Uterus (tissue), 4 donors: ENCODE measurements around the gene EPHA8. TPM values are rescaled to one million over a fixed set of nuclear protein-coding genes. Genes with fewer than 3 reads are reported as not detected.

ENCODE experiments used
- DNase-seq, 2 donors: peaks; one replicate each; pipeline ENCODE4 v3.0.0-alpha.2; 2019 to 2020
- H3K27ac ChIP-seq, 2 donors: fragments of 200-600 bp; sonication (generic); 1 replicate in 1 of 2; 2 replicates in 1 of 2; pipeline ENCODE4 v1.5.1; 2016 to 2018
- H3K27me3 ChIP-seq, 2 donors: fragments of 200-600 bp; sonication (generic); one replicate each; pipeline ENCODE4 v1.5.1; 2018 to 2019; ENCODE audit warnings: control low read depth in 1 of 2
- H3K36me3 ChIP-seq, 2 donors: fragments of 200-600 bp; sonication (generic); one replicate each; pipeline ENCODE4 v1.5.1; 2019; ENCODE audit warnings: control low read depth in 1 of 2
- H3K4me1 ChIP-seq, 2 donors: fragments of 200-600 bp; sonication (generic); one replicate each; pipeline ENCODE4 v1.5.1; 2018 to 2019; ENCODE audit warnings: control low read depth in 1 of 2
- H3K4me3 ChIP-seq, 2 donors: fragments of 200-600 bp; sonication (generic); 1 replicate in 1 of 2; 2 replicates in 1 of 2; pipeline ENCODE4 v1.5.1; 2018 to 2019; ENCODE audit warnings: mild to moderate bottlenecking in 1 of 2
- H3K9me3 ChIP-seq, 2 donors: fragments of 200-600 bp; sonication (generic); one replicate each; pipeline ENCODE4 v1.5.1; 2019; ENCODE audit warnings: control low read depth in 1 of 2
- CTCF ChIP-seq, 4 experiments: fragments of 200-600 bp in 2 of 4; fragments of 450-650 bp in 2 of 4; sonication (generic) in 2 of 4; IDR thresholded peaks; one replicate each; pipeline ENCODE4 v1.5.1; 2016 to 2019; ENCODE audit warnings: antibody characterized with exemption in 4 of 4, mild to moderate bottlenecking in 2 of 4, moderate library complexity in 1 of 4
- POLR2A ChIP-seq, 2 donors: fragments of 450-650 bp; IDR thresholded peaks; one replicate each; pipeline ENCODE4 v1.6.1; 2016; ENCODE audit warnings: antibody characterized with exemption in 2 of 2, mild to moderate bottlenecking in 1 of 2, moderate library complexity in 1 of 2
- intact Hi-C: fragments of 100-400 bp; cut with DNase I; formaldehyde crosslinking; loops from one replicate; pipeline ENCODE4 v1.15.1; 2023; ENCODE audit warnings: low total_unique reads
- microRNA-seq: library from miRNA; unstranded; fragments of <30 nt; microRNA quantifications from one replicate; pipeline ENCODE4, GENCODE V29; 2016; ENCODE audit warnings: borderline microRNAs expressed, borderline replicate concordance
- small RNA-seq: library from RNA; depleted of rRNA; stranded (forward); fragments of <200 nt; gene quantifications from one replicate; pipeline ENCODE3, GENCODE V24; 2016
- total RNA-seq, 4 donors: library from RNA; depleted of rRNA in 3 of 4; stranded (reverse); fragments of >200 nt in 3 of 4; gene quantifications; one replicate each; pipeline versions ENCODE4 v1.1.0 to v1.2.4, GENCODE V29; 2014 to 2023
- donor health status: DM: yes; HTN: yes; CAD: no.

EPHA8 gene
- total RNA-seq, 4 donors from 2014 or later = 0.07 TPM; not detected in 3

GRCh38 chr1:22646384-22646783 lies 83.1 kb downstream of the EPHA8 start:
- no peak for TF ChIP-seq POLR2A (IDR thresholded peaks at IDR 0.05)
- no peak for TF ChIP-seq CTCF (IDR thresholded peaks at IDR 0.05)
- Histone ChIP-seq H3K9me3 (no peaks in the 10 kb centered on the region), H3K27me3 (no peaks in the 10 kb centered on the region), H3K4me3 (no peak overlapping the region), H3K4me1 (no peaks in the 10 kb centered on the region), H3K36me3 (no peaks in the 10 kb centered on the region), H3K27ac (no peak overlapping the region)
- DNase-seq = no peak
- intact Hi-C loops = no loop called here

GRCh38 chr1:22650089-22650693 lies 86.9 kb downstream of the EPHA8 start:
- Histone ChIP-seq H3K27me3 (no peaks in the 10 kb centered on the region), H3K36me3 (no peaks in the 10 kb centered on the region), H3K9me3 (no peaks in the 10 kb centered on the region), H3K4me3 (no peak overlapping the region), H3K27ac (no peak overlapping the region), H3K4me1 (no peaks in the 10 kb centered on the region)
- TF ChIP-seq CTCF (IDR thresholded peaks at IDR 0.05) (no peak), POLR2A (IDR thresholded peaks at IDR 0.05) (no peak)
- intact Hi-C loops = no loop called here
- no peak for DNase-seq

- DNase-seq = no peak
- intact Hi-C loops = no loop called here
- Histone ChIP-seq H3K27me3 (no peaks in the 10 kb centered on the region), H3K4me3 (no peak overlapping the region), H3K36me3 (no peaks in the 10 kb centered on the region), H3K27ac (no peak overlapping the region), H3K9me3 (no peaks in the 10 kb centered on the region), H3K4me1 (no peaks in the 10 kb centered on the region)
- no peak for TF ChIP-seq CTCF (IDR thresholded peaks at IDR 0.05)
- no peak for TF ChIP-seq POLR2A (IDR thresholded peaks at IDR 0.05)
Observed at GRCh38 chr1:22651941-22652856, 88.9 kb downstream of the EPHA8 start.

GRCh38 chr1:22652881-22653316 lies 89.6 kb downstream of the EPHA8 start, which contains the start of gene C1QB:
C1QB (plus strand) TSS chr1:22653236; CDS start chr1:22659463, 6,227 bp downstream.
- H3K4me1 ChIP-seq = no peaks in the 10 kb centered on the region
- no peak within 1 kb of the TSS for H3K27ac ChIP-seq
- H3K9me3 ChIP-seq = no peaks in the 10 kb centered on the region
- no peaks in the 10 kb centered on the region for H3K27me3 ChIP-seq
- no peak within 1 kb of the TSS for H3K4me3 ChIP-seq
- no peak for DNase-seq
- H3K36me3 ChIP-seq = no peaks in the 10 kb centered on the region
- TF ChIP-seq POLR2A (IDR thresholded peaks at IDR 0.05) (no peak), CTCF (IDR thresholded peaks at IDR 0.05) (no peak)
- intact Hi-C loops = no loop called here

Small RNA genes within 50 kb of the gene (microRNA-seq; reads per million reads assigned to microRNA genes)
- not detected for gene MIR6127

Small RNA genes within 50 kb of the gene (small RNA-seq; reads per million reads assigned to genes)
- gene MIR6127 = not detected

Other genes with a start within 250 kb of the EPHA8 start
- 10 to 100 TPM in 3 of 4 donors, 1 to 10 TPM in 1; 8.2 to 34.2 (median 16.6) TPM for gene ZBTB40, start 111.6 kb upstream of the EPHA8 start, total RNA-seq
- gene C1QA, start 73.1 kb downstream of the EPHA8 start, total RNA-seq = 100 to 1,000 TPM in 1 of 4 donors, 10 to 100 TPM in 3; 33.1 to 114 (median 40.0) TPM
- gene C1QC, start 80.1 kb downstream of the EPHA8 start, total RNA-seq = 100 to 1,000 TPM in 1 of 4 donors, 10 to 100 TPM in 2, 1 to 10 TPM in 1; 8.2 to 120 (median 28.1) TPM
- gene C1QB, start 89.7 kb downstream of the EPHA8 start, total RNA-seq = 100 to 1,000 TPM in 1 of 4 donors, 10 to 100 TPM in 3; 22.3 to 183 (median 32.0) TPM
- gene EPHB2, start 147.3 kb downstream of the EPHA8 start, total RNA-seq = 10 to 100 TPM in 1 of 4 donors, 1 to 10 TPM in 2, under 1 TPM in 1; under 0.01 to 49.6 (median 2.2) TPM